Activated T-cell treated with anti-CD3 and anti-CD28 coated beads for 4 hours (primary cell): Measurements from ENCODE around the gene RNF34.

Experiments
- DNase-seq: peaks from one replicate; pipeline ENCODE4 v3.0.0-alpha.2; 2020

RNF34 gene

GRCh38 chr12:121468499-121468801 lies 68.5 kb downstream of the RNF34 start:
- DNase-seq, result no peak

GRCh38 chr12:121470751-121471150 lies 70.8 kb downstream of the RNF34 start:
- DNase-seq, result no peak

GRCh38 chr12:121472150-121472905 lies 72.4 kb downstream of the RNF34 start:
- DNase-seq, result no peak
